IMR-90 (cell line): Measurements from ENCODE around the gene NUP37. TPM values are rescaled to one million over a fixed set of nuclear protein-coding genes. Genes with fewer than 3 reads are reported as not detected.

Source experiments
- ATAC-seq: fragments of 200-7000 bp; cut with Tn5 transposase; 2 replicates; pipeline ENCODE4 v1.9.1; 2020; ENCODE audit warnings: low read depth, mild to moderate bottlenecking, moderate library complexity
- BruUV-seq: library from RNA; stranded (reverse); fragments of 400-500 nt; replicated peaks from 2 replicates; lab custom pipeline; 2021; lab: Mats Ljungman, UMichigan
- CTCF ChIA-PET: fragments of 300-600 bp; formaldehyde crosslinking; extraction: SDS; loops from one replicate; lab custom pipeline; 2021; ENCODE audit warnings: antibody characterized with exemption; lab: Yijun Ruan, JAX
- POLR2A ChIA-PET: fragments of 300-600 bp; sonication (Branson Sonifier 250); formaldehyde crosslinking; loops from one replicate; lab custom pipeline; 2022; ENCODE audit warnings: antibody characterized with exemption; ENCODE audit not compliant: unreplicated experiment; lab: Charles Lee
- DNase-seq: peaks from one replicate; pipeline ENCODE4 v3.0.0; 2013
- H2AFZ ChIP-seq: replicated peaks from 2 replicates; pipeline ENCODE3; 2013; ENCODE audit warnings: low read length, mild to moderate bottlenecking; ENCODE audit not compliant: poor library complexity
- H2AK5ac ChIP-seq: 2 replicates; pipeline ENCODE4 v1.6.1; 2013; ENCODE audit warnings: low read depth, low read length, inconsistent platforms
- H2AK9ac ChIP-seq: replicated peaks from 2 replicates; pipeline ENCODE3; 2013; ENCODE audit warnings: mild to moderate bottlenecking, low read depth, low read length, moderate library complexity; ENCODE audit not compliant: poor library complexity
- H2BK120ac ChIP-seq: 2 replicates; pipeline ENCODE4 v1.6.1; 2013; ENCODE audit warnings: low read depth, low read length, inconsistent platforms
- H2BK15ac ChIP-seq: 3 replicates; pipeline ENCODE4 v1.6.1; 2013; ENCODE audit warnings: low read depth, low read length, inconsistent platforms
- H2BK20ac ChIP-seq: 2 replicates; pipeline ENCODE4 v1.6.1; 2013; ENCODE audit warnings: low read depth, mild to moderate bottlenecking, inconsistent platforms, low read length, moderate library complexity
- H2BK5ac ChIP-seq: 2 replicates; pipeline ENCODE4 v1.6.1; 2013; ENCODE audit warnings: mild to moderate bottlenecking, low read depth, low read length, inconsistent platforms; ENCODE audit not compliant: poor library complexity, severe bottlenecking
- H3K14ac ChIP-seq: replicated peaks from 2 replicates; pipeline ENCODE4 v1.6.1; 2013; ENCODE audit warnings: low read depth, low read length, inconsistent platforms
- H3K18ac ChIP-seq: 2 replicates; pipeline ENCODE4 v1.6.1; 2013; ENCODE audit warnings: low read depth, low read length, control low read depth
- H3K23ac ChIP-seq: 2 replicates; pipeline ENCODE4 v1.6.1; 2013; ENCODE audit warnings: low read depth, low read length, inconsistent platforms
- H3K27ac ChIP-seq: 2 replicates; pipeline ENCODE4 v1.5.1; 2013; ENCODE audit warnings: mild to moderate bottlenecking, control low read depth, low read length; ENCODE audit not compliant: insufficient read depth
- H3K27me3 ChIP-seq: 2 replicates; pipeline ENCODE4 v1.6.1; 2013; ENCODE audit warnings: low read length; ENCODE audit not compliant: control insufficient read depth, insufficient read depth
- H3K36me3 ChIP-seq: 2 replicates; pipeline ENCODE4 v1.6.1; 2013; ENCODE audit warnings: low read length, mixed read lengths; ENCODE audit not compliant: control insufficient read depth, insufficient read depth
- H3K4ac ChIP-seq: 2 replicates; pipeline ENCODE4 v1.6.1; 2013; ENCODE audit warnings: low read depth, low read length, inconsistent platforms
- H3K4me1 ChIP-seq: 2 replicates; pipeline ENCODE4 v1.6.1; 2013; ENCODE audit warnings: low read length, mixed read lengths; ENCODE audit not compliant: control insufficient read depth, insufficient read depth
- H3K4me2 ChIP-seq: 2 replicates; pipeline ENCODE4 v1.6.1; 2013; ENCODE audit warnings: low read depth, mild to moderate bottlenecking, control low read depth, low read length, moderate library complexity
- H3K4me3 ChIP-seq: 2 replicates; pipeline ENCODE4 v1.5.1; 2013; ENCODE audit warnings: low read depth, mild to moderate bottlenecking, control low read depth, low read length, moderate library complexity; ENCODE audit not compliant: insufficient read depth
- H3K56ac ChIP-seq: 2 replicates; pipeline ENCODE4 v1.6.1; 2013; ENCODE audit warnings: low read length, inconsistent platforms; ENCODE audit not compliant: insufficient read depth; ENCODE audit errors: extremely low read depth
- H3K79me1 ChIP-seq, 2 experiments: 2 replicates each; pipeline ENCODE4 v1.6.1; 2013; ENCODE audit warnings: low read length in 2 of 2, inconsistent platforms in 1 of 2, low read depth in 1 of 2
- H3K9ac ChIP-seq: 2 replicates; pipeline ENCODE4 v1.6.1; 2013; ENCODE audit warnings: low read depth, low read length, control low read depth
- H3K9me1 ChIP-seq: 2 replicates; pipeline ENCODE4 v1.6.1; 2013; ENCODE audit warnings: low read length, inconsistent platforms; ENCODE audit not compliant: insufficient read depth
- H3K9me3 ChIP-seq: 2 replicates; pipeline ENCODE4 v1.6.1; 2013; ENCODE audit warnings: low read length; ENCODE audit not compliant: control insufficient read depth, insufficient read depth
- H4K20me1 ChIP-seq: 2 replicates; pipeline ENCODE4 v1.6.1; 2013; ENCODE audit warnings: low read length, inconsistent platforms; ENCODE audit not compliant: insufficient read depth
- H4K5ac ChIP-seq: 2 replicates; pipeline ENCODE4 v1.6.1; 2013; ENCODE audit warnings: mild to moderate bottlenecking, low read depth, low read length, control low read depth
- H4K8ac ChIP-seq, 2 experiments: 2 replicates each; pipeline ENCODE4 v1.6.1; 2013; ENCODE audit warnings: low read depth in 2 of 2, low read length in 2 of 2, control low read depth in 1 of 2, inconsistent platforms in 1 of 2
- H4K91ac ChIP-seq: 2 replicates; pipeline ENCODE4 v1.6.1; 2013; ENCODE audit warnings: low read depth, low read length, inconsistent platforms; ENCODE audit not compliant: insufficient read depth
- BHLHE40 ChIP-seq: fragments of 150-350 bp; IDR thresholded peaks from 2 replicates; pipeline ENCODE4 v1.6.1; 2016; ENCODE audit warnings: mild to moderate bottlenecking, low read depth, low read length
- CEBPB ChIP-seq: IDR thresholded peaks from 2 replicates; pipeline ENCODE4 v1.6.1; 2012; ENCODE audit warnings: low read depth, low read length, improper control_type of control experiment
- CHD1 ChIP-seq: IDR thresholded peaks from 2 replicates; pipeline ENCODE4 v1.6.1; 2012; ENCODE audit warnings: low read depth, low read length, improper control_type of control experiment
- FOS ChIP-seq: fragments of 150-350 bp; IDR thresholded peaks from 2 replicates; pipeline ENCODE4 v1.6.1; 2016; ENCODE audit warnings: low read depth, low read length
- MAFK ChIP-seq: IDR thresholded peaks from 2 replicates; pipeline ENCODE4 v1.6.1; 2012; ENCODE audit warnings: low read depth, low read length, improper control_type of control experiment
- MAZ ChIP-seq: IDR thresholded peaks from 2 replicates; pipeline ENCODE4 v1.6.1; 2012; ENCODE audit warnings: low read depth, mild to moderate bottlenecking, low read length, improper control_type of control experiment, moderate library complexity, borderline replicate concordance
- MXI1 ChIP-seq: IDR thresholded peaks from 2 replicates; pipeline ENCODE4 v1.6.1; 2012; ENCODE audit warnings: low read depth, mild to moderate bottlenecking, low read length, moderate library complexity, borderline replicate concordance
- NFE2L2 ChIP-seq: fragments of 150-350 bp; IDR thresholded peaks from 2 replicates; pipeline ENCODE4 v1.6.1; 2016; ENCODE audit warnings: low read depth, mild to moderate bottlenecking, low read length
- POLR2A ChIP-seq: IDR thresholded peaks from 2 replicates; pipeline ENCODE4 v1.6.1; 2012; ENCODE audit warnings: mild to moderate bottlenecking, low read depth, low read length
- RAD21 ChIP-seq: IDR thresholded peaks from 2 replicates; pipeline ENCODE4 v1.6.1; 2012; ENCODE audit warnings: low read length, improper control_type of control experiment
- RCOR1 ChIP-seq: IDR thresholded peaks from 2 replicates; pipeline ENCODE4 v1.6.1; 2012; ENCODE audit warnings: mild to moderate bottlenecking, low read length, improper control_type of control experiment; ENCODE audit not compliant: insufficient replicate concordance
- RFX5 ChIP-seq: IDR thresholded peaks from 2 replicates; pipeline ENCODE4 v1.8.0; 2012; ENCODE audit warnings: low read depth, mild to moderate bottlenecking, low read length, moderate library complexity
- SMC3 ChIP-seq: fragments of 150-350 bp; IDR thresholded peaks from 2 replicates; pipeline ENCODE4 v1.6.1; 2016; ENCODE audit warnings: low read depth, mild to moderate bottlenecking, antibody characterized with exemption, low read length, moderate library complexity
- WGBS, 2 experiments: methylation state at CpG; one replicate each; pipeline versions ENCODE4 v1.1.5 to v1.1.7; 2013; ENCODE audit warnings: missing lambda C conversion rate in 2 of 2; ENCODE audit not compliant: insufficient read length in 1 of 2; ENCODE audit errors: extremely low coverage in 2 of 2; 5-methylcytosine and 5-hydroxymethylcytosine counted together
- dilution Hi-C: fragments of 300-500 bp; cut with HindIII; formaldehyde crosslinking; loops from one replicate; pipeline ENCODE4 v1.14.3; 2018; ENCODE audit warnings: low sequenced_read_pairs; ENCODE audit not compliant: unreplicated experiment
- in situ Hi-C: fragments of 300-500 bp; cut with MboI; formaldehyde crosslinking; loops from 3 replicates; pipeline ENCODE4 v1.14.3; 2019; ENCODE audit warnings: low sequenced_read_pairs, inconsistent platforms, mixed read lengths
- intact Hi-C: fragments of 100-400 bp; cut with micrococcal nuclease; formaldehyde crosslinking; loops from 2 replicates; pipeline ENCODE4 v1.10.0; 2022
- polyA plus RNA-seq, 3 experiments: library from polyadenylated mRNA; depleted of rRNA; stranded (reverse); fragments of >200 nt; gene quantifications; 2 replicates each; pipeline ENCODE4 v1.2.3, GENCODE V29; 2012; ENCODE audit warnings: low replicate concordance in 1 of 3
- total RNA-seq: library from RNA; depleted of rRNA; stranded (reverse); fragments of >200 nt; gene quantifications from 2 replicates; pipeline ENCODE4 v1.2.3, GENCODE V29; 2012
- TF ChIP-seq, protein P1 (sequence below): fragments of 150-350 bp; IDR thresholded peaks from 2 replicates; pipeline ENCODE4 v1.6.1; 2017; ENCODE audit warnings: mild to moderate bottlenecking, antibody characterized with exemption, low read length, low read depth
- TF ChIP-seq, protein P2 (sequence below): conservative IDR thresholded peaks from 2 replicates; pipeline ENCODE4 v1.5.1; 2012; ENCODE audit warnings: mild to moderate bottlenecking, low read depth, low read length, improper control_type of control experiment
- TF ChIP-seq, protein P3 (sequence below): fragments of 150-350 bp; IDR thresholded peaks from 2 replicates; pipeline ENCODE4 v1.6.1; 2016; ENCODE audit warnings: low read depth, mild to moderate bottlenecking, low read length, moderate library complexity, borderline replicate concordance

The NUP37 gene
- total and polyA plus RNA-seq, 2 of the 4 experiments (the other 2 are of a cell fraction), result 41.1 to 55.0 TPM

GRCh38 chr12:102116392-102116791, 3.5 kb downstream of the NUP37 start:
- H3K36me3 ChIP-seq, result peaks cover 5% of the 10 kb centered on the region
- no peak overlapping the region for H2BK120ac ChIP-seq
- no peaks in the 10 kb centered on the region for H3K9me1 ChIP-seq
- no peak overlapping the region for H4K5ac ChIP-seq
- H3K4ac ChIP-seq, result no peak overlapping the region
- WGBS, 2 experiments, result no CpG with 5 or more reads among the region's 7 CpGs
- H3K9me3 ChIP-seq, result no peaks in the 10 kb centered on the region
- no peak overlapping the region for H2AFZ ChIP-seq
- in situ Hi-C loops, result no loop called here
- H2BK15ac ChIP-seq, result no peak overlapping the region
- no peak overlapping the region for H3K56ac ChIP-seq
- no peak overlapping the region for H3K23ac ChIP-seq
- H3K14ac ChIP-seq, result no peak overlapping the region
- H3K79me1 ChIP-seq, result peaks cover 21 to 28% of the 10 kb centered on the region in 2 experiments
- ChIA-PET POLR2A (no interaction called here), CTCF (interaction anchor here (1.0 kb wide), 1 partner anchor 15 kb away, joined by 4 read pairs; no protein-coding TSS in a partner anchor)
- H3K4me1 ChIP-seq, result no peaks in the 10 kb centered on the region; the same call in 1 of the 2 replicates
- no peak overlapping the region for H2BK5ac ChIP-seq
- H3K9ac ChIP-seq, result no peak overlapping the region
- H3K27me3 ChIP-seq, result no peaks in the 10 kb centered on the region
- no peaks in the 10 kb centered on the region for H4K20me1 ChIP-seq
- dilution Hi-C loops, result no loop called here
- no peak overlapping the region for H3K27ac ChIP-seq
- no peak overlapping the region for H2BK20ac ChIP-seq
- DNase-seq (no peak), ATAC-seq (no peak)
- no peak overlapping the region for H3K4me3 ChIP-seq
- TF ChIP-seq SMC3, result no peak
- no peak for TF ChIP-seq POLR2A
- no peak for TF ChIP-seq MXI1
- TF ChIP-seq MAZ, result no peak
- no peak for TF ChIP-seq FOS
- TF ChIP-seq, protein P1, sequence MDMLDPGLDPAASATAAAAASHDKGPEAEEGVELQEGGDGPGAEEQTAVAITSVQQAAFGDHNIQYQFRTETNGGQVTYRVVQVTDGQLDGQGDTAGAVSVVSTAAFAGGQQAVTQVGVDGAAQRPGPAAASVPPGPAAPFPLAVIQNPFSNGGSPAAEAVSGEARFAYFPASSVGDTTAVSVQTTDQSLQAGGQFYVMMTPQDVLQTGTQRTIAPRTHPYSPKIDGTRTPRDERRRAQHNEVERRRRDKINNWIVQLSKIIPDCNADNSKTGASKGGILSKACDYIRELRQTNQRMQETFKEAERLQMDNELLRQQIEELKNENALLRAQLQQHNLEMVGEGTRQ, result no peak
- no peak for TF ChIP-seq BHLHE40
- TF ChIP-seq, protein P2, sequence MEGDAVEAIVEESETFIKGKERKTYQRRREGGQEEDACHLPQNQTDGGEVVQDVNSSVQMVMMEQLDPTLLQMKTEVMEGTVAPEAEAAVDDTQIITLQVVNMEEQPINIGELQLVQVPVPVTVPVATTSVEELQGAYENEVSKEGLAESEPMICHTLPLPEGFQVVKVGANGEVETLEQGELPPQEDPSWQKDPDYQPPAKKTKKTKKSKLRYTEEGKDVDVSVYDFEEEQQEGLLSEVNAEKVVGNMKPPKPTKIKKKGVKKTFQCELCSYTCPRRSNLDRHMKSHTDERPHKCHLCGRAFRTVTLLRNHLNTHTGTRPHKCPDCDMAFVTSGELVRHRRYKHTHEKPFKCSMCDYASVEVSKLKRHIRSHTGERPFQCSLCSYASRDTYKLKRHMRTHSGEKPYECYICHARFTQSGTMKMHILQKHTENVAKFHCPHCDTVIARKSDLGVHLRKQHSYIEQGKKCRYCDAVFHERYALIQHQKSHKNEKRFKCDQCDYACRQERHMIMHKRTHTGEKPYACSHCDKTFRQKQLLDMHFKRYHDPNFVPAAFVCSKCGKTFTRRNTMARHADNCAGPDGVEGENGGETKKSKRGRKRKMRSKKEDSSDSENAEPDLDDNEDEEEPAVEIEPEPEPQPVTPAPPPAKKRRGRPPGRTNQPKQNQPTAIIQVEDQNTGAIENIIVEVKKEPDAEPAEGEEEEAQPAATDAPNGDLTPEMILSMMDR, result no peak
- no peak for TF ChIP-seq RAD21
- TF ChIP-seq CEBPB, result no peak
- no peak for TF ChIP-seq NFE2L2
- TF ChIP-seq CHD1, result no peak
- TF ChIP-seq MAFK, result no peak
- TF ChIP-seq RFX5, result no peak
- TF ChIP-seq RCOR1, result no peak
- TF ChIP-seq, protein P3, sequence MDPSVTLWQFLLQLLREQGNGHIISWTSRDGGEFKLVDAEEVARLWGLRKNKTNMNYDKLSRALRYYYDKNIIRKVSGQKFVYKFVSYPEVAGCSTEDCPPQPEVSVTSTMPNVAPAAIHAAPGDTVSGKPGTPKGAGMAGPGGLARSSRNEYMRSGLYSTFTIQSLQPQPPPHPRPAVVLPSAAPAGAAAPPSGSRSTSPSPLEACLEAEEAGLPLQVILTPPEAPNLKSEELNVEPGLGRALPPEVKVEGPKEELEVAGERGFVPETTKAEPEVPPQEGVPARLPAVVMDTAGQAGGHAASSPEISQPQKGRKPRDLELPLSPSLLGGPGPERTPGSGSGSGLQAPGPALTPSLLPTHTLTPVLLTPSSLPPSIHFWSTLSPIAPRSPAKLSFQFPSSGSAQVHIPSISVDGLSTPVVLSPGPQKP, result no peak
- H3K4me2 ChIP-seq, result no peak overlapping the region
- no peak overlapping the region for H2AK5ac ChIP-seq
- no peak overlapping the region for H2AK9ac ChIP-seq
- no TSS peak for BruUV-seq
- intact Hi-C loops, result no loop called here
- H3K18ac ChIP-seq, result no peak overlapping the region
- no peak overlapping the region for H4K8ac ChIP-seq
- no peak overlapping the region for H4K91ac ChIP-seq
